RPMI8226 (cell line): ENCODE results near the gene GSX1.
A peak's percentile ranks its signal among the peaks of the same experiment; 100 is the strongest.
"Not testable (repeated sequence)": the region's sequence is repeated elsewhere in the genome, so short reads cannot be mapped to it uniquely, and the experiment has no call there.

Experiments
- DNase-seq: peaks from one replicate; pipeline ENCODE4 v3.0.0-alpha.2; 2015

Gene GSX1

DNA sequence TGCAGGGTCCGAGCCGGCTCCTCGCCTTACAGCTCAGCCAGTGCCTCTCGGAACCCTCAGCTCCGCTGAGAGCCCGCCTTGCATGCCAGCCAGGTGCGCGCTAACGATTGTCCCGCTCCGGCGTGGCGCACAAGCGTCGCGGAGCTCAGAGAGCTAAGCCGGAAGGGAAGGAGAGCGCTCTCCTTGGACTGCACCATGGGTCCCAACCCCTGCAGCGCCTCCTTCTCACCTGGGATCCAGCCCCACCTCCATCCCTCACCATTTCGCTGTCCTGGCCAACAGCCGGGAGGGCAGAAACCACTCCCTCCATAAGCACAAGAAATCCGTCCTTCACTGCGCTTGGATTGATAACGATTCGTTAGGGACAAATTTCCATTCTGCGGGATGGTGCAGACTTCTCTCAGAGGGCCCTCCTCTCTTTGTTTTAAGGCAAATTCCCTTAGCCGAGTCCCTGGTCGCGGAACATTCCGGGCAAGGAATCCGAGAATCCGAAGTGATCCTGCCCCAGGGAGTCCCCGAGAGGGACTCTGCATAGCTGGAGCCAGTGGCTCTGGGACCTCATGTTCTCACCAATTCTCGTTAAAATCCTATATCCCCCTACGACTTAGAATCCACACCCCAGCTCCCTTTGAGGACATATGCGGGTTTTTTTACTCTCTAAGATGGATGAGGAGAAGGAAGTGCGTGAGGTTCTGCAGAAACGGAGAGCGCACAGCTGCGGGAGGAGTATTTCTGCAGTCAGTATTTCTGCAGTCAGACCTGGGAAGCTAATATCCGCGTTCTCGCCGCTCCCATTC, 2.8 kb downstream of the GSX1 start:
- no peak for DNase-seq

DNA sequence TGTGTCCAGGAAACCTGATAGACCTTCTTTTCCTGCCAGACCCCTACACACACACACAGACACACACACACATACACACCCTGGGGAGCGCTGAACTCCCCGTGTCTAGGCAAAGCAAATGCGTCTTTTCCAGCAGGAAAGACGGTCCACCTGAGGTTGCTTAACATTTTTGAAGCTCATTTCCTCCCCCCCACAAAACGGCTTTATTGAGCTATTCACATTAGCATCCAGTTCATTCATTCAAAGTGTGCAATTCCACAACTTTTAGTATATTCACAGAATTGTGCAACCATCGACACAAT, 3.4 kb downstream of the GSX1 start:
- no peak for DNase-seq

DNA sequence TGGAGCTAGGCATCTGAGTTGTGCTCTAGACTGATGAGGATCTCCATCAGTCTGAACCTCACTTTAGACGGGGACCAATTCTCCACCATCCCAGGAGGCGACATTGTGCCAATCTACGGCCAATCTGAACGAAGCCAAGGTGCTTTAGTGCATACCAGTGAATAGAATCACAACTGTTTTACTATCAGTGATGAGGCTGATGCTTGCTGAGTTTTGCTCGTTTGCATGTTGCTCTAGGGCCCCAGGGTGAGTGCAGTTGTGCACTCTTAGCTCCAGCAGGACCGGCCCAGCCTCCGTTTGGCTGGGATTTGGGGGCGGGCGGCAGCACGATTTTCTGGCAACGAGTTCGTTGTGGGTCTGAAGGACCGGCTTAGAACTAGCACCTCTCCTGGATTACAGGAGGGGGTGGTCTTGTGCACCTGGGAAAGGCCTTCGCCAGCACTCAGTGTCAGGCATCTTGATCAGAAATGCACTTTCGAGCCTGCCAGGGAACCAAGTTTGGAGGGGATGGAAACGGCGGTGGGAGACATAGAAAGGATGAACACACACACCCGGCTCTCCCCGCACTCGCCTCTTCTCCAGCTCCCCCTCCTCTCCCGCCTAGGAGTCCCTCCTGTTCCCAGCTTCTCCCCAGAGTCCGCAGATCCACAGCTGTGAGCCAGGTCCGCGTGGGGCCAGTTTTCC, 4.4 kb downstream of the GSX1 start:
- no peak for DNase-seq

DNA sequence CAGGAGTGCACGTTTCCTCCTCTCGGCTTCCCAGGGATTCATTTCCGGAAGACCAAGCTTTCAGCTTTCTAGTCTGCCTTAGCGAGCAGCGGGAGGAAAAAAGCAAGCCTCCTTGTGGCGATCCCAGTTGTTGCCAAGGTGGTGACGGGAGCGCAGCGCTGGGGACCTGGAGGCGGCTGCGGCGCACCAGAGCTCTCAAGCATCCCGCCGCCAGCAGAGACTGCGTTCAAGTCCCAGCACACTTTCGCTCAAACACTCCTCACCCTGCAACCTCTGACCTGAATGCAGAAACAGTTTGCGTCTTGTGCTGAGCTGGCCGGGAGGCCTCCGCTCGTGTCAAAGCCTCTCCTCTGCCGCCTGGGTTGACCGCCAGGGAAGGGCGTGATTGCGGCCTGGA, 4.9 kb downstream of the GSX1 start:
- DNase-seq: no peak

DNA sequence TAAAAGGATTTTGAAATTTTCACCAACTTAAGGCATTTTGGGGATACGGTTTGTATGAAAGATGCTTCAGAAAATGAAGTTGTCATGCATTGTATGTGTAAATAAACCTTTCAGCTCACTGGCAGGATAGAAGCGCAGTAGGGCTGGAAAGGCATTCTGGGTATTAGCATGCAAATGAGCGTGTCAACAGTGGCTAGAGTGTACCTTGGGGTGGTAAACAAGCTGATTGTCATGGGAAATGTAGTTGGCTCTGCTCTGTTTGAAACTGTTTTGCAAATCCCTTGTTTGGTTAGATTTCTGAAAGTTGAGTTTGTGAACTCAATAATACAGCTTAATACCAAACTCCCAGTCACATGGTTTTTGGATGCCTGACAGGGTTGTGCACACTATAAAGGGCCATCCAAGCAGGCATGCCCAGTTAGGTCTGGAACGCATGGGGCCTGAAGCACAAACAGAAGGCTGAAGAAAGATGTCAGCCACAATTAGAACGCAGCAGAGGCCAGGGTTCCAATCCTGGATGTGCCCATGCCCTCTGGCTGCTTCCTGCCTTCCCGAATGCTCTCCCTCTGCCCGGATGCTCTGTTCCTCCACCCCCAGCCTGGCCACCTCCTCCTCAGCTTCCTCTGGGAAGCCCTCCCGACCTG, 14.6 kb downstream of the GSX1 start:
- no peak for DNase-seq

DNA sequence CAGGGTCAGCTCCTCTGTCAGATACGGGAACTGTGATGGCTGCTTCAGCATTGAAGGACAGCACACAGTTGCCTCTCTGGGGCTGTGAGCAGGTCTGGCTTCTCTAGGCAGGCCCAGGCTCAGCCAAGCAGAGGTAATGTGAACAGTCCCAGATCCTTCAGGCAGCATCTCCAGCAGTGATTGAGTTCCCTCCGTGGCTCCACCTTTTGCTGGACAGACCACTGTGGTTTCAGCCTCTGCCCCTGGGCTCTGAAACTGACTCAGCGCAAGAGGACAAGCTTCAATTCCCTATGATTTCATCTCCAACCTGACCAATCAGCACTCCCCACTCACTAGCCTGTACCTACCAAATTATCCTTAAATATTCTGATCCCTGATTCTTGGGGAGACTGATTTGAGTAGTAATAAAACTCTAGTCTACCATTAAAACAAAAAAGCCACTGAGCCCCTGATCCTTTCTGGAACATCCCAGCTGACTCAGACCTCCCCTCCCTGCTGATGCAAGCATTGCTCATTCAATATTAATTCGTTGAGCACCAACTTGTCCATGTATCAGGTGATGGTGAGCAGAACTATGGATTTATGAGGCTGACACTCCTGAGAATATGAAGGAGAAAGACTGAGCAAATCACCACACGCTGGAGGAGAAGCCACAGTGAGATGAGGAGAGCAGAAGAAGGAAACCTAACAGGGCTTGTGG, 16.7 kb downstream of the GSX1 start:
- no peak for DNase-seq

DNA sequence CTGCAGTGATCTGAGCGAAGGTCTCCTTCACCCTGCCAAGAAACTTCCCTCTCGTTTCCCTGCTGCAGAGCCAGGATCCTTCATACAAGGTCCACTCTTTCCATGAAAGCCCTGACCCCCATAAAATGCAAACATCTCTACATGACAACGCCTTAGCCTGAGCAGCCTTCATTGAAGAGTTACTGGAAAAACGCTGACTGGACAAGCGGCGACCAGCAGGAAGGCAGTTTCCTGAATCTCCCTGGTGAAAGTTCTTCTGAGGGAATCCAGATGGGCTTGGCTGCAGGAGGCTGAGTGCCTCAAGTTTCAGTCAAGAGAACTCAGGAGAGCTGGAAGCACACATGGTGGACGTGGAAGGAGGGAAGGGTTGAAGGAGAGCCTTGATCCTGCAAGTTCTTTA, 17.7 kb downstream of the GSX1 start:
- DNase-seq: no peak

DNA sequence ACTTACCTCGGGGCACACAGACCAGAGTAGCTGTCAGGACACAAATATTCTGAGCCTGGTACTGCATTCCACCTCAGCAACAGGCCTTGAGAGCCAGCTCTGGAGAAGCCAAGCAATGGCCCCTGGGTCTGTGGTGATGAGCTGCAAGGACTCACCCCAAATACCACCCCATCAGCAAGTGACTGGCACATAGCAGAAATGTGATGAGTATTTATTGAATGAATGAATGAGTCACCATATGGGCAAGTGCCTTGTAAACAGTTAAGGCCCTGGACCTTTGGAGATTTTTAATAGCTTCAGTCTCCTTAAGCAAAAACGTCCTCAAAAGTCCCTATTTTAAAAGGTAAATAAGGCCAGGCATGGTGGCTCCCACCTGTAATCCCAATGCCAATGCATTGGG, 18.2 kb downstream of the GSX1 start:
- no peak for DNase-seq

DNA sequence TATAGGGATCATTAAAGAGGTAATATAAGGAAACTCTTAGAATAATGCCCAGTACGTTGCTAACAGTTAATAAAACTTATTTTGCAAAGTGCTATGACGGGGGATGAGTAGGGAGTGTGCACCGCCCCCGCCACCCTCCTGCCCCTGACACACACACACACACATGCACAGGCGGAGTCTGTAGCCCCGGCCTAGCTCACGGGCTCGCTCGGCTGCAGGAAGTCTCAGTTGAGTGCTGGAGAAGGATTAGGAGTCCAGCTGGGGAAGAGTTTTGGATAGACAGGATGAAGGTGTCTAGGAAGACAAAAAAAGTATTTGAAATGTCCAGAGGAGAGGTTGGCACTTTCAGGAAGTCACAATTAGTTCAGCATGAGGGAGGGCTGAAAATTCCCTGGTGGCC, 21.5 kb downstream of the GSX1 start:
- no peak for DNase-seq

DNA sequence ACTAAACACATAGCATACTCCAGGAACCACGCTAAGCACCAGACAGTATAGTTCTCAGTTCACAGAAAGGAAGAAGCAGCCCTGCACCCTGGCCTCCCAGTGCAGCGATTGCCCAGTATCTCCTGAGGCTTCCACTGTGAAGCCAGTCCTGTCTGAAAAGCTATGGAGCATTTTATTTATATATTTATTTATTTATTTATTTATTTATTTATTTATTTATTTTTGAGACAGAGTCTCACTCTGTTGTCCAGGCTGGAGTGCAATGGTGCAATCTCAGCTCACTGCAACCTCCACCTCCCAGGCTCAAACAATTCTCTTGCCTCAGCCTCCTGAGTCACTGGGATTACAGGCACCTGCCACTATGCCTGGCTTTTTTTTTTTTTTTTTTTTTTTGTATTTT, 25.5 kb downstream of the GSX1 start:
- not testable (repeated sequence) for DNase-seq

DNA sequence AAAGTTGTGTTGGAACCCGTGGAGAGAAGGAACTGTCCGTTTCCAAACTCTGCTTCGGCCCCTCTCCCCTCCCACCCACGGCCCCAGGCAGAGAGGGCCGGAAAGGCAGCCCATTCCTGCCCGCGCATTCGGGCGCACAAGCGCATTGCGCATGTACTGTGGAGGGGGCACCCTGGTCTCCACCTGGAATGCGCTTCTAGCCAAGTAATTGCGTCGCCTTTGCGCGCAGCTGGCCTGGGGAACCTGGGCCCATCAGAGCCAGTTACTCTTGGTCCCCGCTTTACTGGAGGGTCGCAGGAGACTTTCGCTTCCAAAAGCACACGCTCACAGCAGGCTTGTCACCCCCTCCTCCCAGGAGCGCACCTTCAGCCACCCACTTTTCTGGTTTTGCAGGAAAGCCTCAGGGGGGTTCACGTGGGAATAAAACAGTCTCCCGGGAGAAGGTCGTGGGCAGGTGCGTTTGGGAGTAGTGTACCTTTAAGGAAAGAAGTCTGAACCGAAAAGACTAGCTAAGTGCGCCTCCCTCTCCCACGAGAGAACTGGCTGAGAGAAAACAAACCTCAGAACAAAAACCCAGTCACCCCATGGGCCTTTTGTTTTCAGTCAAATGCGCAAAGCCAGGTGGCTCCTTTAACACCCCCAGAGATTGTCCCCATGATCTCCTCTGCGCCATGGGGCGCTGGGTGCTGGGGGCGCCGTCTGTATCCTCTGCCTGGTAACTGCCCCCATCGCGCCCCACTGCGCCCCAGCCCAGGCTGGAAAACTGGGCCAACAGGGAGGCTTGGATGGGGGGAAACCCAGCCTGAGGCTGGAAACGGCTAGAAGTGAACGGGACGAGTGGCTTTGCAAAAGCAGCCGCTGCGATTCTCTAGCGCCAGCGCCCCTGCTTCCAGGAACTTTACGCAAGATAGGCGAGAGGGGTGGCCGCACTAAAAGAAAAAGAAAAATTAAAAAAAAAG, 28.5 kb downstream of the GSX1 start:
- no peak for DNase-seq

DNA sequence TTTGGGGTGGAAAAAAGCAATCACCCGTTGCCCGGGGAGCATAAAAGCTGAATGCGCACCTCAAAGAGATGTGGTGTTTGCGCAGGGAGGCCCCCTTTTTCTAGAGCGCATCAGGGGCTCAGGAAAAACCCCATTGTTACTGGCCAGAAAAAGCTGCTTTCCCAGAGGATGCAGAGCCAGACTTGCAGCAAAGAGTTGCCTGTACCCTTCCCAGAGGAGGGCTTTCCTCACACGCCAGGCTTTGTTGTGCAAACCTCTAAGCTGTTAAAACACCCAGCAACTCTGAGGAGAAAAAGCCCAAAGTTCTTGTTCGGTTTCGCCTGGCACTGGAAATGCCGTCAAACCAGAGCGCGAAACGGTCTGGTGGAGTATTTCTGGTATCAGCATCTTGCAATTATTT, 29.3 kb downstream of the GSX1 start:
- no peak for DNase-seq

DNA sequence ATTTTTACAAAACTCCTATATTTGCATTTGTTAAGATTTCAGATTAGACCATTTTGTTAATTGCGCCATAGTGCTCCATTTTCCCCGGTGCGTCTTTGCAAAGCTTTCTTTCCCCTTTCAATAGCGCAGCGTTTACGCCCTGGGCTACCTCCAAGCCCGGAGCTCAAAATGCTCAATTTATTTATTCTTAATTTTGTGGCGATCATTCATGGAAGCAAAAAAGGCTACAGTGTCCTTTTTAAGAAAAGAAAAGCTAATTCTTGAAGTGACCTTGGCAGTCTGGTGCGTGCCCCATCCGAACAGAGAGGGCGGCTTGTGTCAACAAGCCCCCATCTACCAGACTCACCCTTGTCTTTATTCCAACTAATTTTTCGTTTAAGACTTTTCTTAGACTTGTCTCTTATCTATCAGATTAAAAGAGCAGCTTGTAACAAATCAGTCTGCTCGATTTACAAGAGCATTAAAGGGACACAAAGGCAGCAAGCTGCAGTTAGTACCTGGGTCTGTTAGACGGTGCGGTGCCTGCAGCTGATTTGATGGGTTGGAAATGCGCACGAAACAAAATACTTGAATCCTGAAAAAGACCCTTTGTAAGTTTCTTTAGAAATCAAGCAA, 30.1 kb downstream of the GSX1 start:
- DNase-seq: no peak

DNA sequence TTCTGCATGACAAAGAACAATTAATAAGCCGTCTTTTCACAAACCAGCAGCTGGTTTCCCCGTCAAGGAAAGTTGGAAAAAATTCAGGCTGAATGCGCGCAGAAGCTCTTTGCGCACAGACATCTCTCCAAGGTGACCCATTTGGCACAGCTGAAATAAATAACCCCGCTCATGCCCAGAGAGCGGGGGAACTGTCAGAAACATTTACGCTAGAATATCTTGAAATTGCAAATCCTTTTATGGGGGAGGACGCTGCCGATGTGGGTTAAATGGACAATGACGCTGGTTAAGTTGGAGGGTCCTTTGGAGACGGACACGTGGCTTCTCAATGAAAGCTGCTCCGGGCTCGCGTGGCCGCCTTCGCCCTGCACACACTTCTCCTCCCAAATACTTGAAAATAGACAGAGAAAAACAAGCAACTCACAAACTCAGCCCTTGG, 30.6 kb downstream of the GSX1 start:
- DNase-seq: no peak

DNA sequence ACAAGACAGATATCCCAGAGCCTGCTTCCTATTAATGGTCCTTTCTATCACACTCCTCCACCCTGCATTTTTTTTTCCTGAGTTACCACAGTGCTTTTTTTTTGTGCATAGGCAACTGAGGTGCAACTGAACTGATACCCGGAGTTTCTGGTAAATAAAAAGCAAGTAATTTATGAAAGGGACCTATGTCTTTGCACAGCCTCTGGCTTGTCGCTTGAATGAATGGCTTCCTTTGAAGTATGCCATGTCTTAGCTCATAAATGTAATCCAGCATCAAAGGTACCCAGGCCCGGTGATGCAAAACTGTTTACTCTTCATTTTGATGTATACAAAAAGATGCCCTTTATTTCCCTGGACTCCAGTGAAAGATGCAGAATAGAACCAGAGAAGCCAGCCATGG, 31.8 kb downstream of the GSX1 start:
- DNase-seq: no peak

DNA sequence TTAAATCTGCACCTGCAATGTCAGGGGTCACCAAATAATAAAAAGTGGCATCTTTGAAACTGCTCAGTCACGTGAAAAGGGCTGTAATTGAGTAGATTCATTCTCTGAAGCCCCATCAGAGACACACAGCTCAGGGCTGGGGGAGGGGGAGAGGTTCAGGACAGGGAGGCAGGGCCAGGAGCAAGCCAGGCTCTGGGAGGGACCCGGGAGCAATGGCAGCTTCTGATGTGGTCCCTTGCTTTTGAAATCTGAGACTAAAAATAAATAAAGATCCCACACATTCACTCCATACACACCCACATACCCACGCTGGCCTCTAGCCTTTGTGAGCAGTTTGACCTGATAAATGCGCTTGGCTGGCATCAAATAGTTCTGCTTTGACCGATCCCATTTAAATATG, 32.8 kb downstream of the GSX1 start:
- no peak for DNase-seq

DNA sequence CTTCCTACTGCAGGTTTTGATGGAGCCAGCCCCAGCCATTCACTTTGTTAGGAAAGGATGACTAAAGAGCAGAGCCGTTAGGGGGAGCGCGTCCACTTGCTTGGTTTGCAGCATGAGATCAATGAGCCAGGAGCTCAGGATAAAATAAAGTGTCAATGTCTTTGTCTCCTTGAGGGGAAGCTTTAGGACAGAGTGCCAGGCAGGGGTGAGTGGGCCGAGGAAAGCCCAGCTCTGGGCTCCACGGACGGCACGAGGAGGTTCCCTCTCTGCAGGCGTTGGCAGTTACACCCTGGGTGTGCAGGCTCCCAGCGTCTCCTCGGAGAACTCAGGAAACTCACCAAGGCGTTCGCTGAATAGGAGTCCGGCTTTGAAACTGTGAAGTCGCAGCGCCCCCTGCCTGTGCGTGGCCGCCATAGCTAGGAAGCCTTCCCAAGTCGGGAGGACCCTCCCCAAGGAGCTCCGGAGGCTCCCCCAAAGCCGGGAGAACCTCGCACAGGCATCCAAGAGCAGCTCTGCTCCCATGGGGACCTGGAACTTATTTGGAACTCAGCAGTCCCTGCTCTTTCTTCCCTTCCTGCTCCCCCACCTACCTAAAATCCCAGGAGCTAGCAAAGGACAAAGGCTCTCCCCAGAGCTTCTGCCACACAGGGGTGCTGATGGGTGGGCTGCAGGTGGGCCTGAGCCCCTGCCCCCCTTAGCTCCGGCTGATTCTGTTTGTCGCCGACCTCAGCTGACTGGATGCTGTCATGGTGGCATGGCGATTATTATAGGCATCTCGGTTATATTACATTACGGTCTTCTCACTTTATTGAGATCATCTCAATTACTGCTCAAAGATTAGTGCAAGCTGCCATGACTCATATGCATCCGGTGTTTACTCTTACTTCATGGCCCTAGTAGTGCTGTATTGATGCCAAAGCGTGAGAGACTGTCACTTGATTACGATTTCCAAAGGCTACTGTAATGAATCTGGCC, 34.4 kb downstream of the GSX1 start:
- DNase-seq: peak; percentile 64

DNA sequence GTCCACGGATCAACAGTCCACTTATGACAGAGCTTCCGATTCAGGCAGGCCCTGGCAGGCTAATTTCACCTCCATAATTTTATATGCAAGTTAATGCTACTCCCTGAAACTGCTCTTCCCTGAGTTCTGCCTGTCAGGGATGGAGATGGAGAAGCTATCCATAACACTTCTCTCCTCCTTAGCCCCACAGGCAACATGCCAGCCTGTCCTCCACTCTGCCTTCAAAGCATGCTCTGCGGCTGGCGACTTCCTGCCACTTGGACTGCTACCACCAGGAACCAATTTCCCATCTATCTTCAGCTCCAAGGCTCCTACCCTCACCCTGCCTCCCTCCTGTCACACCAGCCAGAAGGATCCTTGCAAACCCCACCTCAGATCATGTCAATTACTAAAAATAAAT, 35.4 kb downstream of the GSX1 start:
- DNase-seq: no peak

DNA sequence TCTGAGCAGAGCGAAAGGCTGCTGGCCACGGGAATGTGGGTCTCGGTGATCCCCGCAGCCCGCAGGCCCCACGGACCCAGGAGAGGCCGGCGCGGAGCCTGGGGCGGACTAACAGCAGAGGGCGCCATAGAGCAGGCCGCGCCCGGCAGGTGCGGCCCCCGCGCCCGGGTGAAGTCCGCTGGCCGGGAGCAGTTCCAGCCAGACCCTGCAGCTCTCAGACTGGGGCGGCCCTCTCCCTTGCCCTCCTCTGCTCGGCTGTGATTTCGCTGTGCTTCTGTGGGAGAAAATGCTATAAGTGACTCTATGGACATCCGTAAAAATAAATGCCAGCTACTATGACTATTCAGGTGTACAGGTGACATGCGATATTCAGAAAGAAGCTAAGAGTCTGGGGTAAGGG, 37.7 kb downstream of the GSX1 start:
- peak; percentile 55 for DNase-seq

DNA sequence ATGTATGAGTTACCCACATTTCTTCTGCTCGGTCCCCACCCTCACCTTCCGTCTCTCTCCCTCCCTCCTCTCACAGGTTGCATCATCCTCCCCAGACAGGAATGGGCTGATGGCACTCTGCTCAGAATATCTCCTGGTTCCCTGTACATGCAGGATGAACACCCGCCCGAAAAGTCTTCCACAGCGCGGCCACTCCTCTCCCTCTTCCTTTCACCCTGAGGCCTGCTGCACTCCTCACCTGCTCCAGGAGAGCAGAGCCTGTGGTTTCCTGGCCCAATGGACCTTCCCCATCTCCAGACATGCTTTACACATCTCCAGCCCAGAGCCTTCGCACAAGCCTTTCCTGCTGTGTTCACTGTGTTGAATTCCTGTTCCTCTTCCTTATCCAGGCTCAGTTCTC, 40.9 kb downstream of the GSX1 start:
- DNase-seq: no peak

DNA sequence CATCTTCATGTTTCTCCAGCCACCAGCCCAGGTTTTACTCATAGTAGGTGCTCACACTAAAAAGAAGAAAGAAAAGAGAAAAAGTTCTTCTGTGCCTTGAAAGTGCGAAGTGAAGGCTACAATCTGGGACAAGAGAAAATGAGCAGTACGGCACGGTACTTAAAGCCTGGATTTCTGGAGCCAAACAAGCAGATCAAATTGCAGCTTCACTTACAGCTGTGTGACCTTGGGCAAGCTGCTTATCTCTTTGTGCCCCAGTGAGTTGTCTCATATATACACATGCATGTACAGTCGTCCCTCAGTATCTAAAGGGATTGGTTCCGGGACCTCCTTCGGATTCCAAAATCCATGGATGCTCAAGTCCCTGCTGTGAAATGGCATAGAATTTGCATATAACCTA, 41.8 kb downstream of the GSX1 start:
- no peak for DNase-seq
